Measurements from ENCODE around the gene RPTN.

Gene RPTN

GRCh38 chr1:152110365-152110859 lies 48.6 kb downstream of the RPTN start:
- DNase-seq = no peak

- no peak for DNase-seq
These were observed 49.1 kb downstream of the RPTN start for GRCh38 chr1:152109998-152110294.

GRCh38 chr1:152109231-152109997 lies 49.6 kb downstream of the RPTN start:
- no peak for DNase-seq

GRCh38 chr1:152108882-152109222 lies 50.2 kb downstream of the RPTN start:
- DNase-seq = no peak

GRCh38 chr1:152107984-152108881 lies 50.8 kb downstream of the RPTN start:
- no peak for DNase-seq

- DNase-seq = no peak
These were observed 51.7 kb downstream of the RPTN start for GRCh38 chr1:152107031-152107983.

GRCh38 chr1:152104854-152105253 lies 54.2 kb downstream of the RPTN start:
- no peak for DNase-seq
